Measurements from ENCODE around the gene ZIC2.

The ZIC2 gene

DNA sequence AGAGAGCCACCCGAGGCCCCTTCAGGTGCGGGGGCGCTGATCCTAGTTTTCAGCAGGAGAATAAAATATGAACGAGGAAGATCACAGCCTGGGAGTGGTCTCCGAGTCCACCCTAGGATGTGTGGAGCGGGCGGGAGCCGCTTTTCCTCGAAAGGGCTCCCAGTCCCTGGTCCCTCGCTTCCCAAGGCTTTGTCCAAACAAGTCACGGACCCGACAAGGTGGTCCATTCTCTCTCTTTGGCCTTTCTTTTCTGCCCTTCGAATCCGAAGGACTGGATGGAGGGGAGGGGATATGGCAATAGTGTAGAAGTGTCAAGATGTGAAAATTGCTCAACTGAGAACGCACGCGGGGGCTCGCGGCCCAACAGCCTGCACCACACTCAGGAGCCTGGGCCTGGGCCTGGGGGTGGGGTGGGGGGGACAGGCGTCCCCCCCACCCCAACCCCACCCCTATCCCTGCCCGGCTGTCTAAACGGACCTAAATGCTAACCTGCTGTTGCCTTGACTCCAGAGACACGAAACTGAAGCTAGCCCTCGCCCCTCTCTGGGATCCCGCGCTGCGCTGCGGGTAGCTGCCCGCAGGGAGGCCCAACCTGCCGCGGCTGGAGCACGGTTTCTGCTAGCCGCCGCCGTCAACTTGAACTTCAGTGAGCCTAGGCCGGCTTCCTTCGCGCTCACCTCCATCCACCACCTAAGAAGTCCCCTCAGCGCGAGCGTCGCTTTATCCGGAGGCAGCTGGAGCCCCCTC is 7.1 kb downstream of the ZIC2 start:
- DNase-seq, result no peak

DNA sequence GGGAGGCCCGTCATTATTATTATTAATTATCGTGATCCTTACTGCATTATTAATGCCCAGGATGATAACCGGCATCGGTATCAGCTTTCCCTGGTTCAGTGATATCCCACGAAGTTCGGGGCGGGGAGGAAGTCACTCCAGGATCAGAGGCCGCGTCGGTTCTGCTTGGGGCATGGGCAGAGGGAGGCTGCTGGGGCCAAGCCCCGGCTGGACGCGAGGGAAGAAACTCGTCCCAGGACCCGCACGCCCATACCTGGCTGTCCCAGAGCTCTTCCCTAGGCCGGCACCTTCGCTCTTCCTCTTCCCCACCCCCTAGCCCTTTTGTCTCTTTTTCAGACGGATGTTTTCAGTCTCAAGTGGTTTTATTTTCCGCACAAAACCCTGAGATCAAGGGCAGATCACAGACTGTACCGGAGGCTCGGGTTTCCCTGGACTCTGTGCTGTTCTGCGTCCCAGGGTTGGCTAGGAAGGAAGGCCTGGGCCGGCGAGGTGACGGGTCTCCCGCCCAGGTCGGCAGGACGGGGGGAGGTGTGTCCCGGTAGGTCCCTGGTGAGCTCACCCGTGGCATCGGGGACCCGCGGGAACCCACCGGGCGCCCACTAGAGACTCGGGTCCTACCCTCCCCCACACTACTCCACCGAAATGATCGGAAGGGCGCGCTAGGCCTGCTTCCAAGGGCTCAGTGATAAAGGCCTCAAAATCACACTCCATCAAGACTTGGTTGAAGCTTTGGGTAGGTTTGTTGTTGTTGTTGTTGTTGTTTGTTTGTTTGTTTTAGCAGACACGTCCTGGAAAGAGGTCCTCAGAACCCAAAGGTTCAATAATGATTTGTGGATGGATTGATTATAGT is 7.9 kb downstream of the ZIC2 start:
- DNase-seq, result no peak

DNA sequence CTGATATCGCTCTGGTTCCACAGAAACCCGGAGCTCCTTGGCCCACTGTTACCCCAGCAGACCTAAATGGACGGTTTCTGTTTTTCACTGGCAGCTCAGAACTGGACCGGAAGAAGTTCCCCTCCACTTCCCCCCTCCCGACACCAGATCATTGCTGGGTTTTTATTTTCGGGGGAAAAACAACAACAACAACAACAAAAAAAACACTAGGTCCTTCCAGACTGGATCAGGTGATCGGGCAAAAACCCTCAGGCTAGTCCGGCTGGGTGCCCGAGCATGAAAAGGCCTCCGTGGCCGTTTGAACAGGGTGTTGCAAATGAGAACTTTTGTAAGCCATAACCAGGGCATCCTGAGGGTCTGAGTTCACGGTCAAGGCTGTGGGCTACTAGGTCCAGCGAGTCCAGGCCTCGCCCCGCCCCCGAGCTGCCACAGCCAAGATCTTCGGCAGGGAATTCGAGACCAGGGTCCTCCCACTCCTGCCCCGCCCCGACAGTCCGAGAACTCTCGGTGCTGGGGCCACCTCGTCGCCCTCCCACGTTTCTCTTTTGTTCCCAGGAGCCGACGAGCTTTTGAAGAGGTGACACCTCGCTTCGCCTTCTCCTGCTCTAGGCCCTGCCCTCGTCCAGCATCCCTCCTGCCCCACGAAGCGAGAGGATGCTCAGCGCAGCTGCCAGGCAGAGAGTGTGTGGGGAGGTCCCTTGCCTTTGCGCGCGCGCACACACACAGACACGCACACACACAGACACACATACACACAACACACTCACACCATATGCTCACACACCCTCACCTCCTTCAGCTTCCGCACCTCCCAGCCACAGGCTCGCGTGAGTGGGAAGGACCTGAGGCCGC is 8.8 kb downstream of the ZIC2 start:
- DNase-seq, result no peak

DNA sequence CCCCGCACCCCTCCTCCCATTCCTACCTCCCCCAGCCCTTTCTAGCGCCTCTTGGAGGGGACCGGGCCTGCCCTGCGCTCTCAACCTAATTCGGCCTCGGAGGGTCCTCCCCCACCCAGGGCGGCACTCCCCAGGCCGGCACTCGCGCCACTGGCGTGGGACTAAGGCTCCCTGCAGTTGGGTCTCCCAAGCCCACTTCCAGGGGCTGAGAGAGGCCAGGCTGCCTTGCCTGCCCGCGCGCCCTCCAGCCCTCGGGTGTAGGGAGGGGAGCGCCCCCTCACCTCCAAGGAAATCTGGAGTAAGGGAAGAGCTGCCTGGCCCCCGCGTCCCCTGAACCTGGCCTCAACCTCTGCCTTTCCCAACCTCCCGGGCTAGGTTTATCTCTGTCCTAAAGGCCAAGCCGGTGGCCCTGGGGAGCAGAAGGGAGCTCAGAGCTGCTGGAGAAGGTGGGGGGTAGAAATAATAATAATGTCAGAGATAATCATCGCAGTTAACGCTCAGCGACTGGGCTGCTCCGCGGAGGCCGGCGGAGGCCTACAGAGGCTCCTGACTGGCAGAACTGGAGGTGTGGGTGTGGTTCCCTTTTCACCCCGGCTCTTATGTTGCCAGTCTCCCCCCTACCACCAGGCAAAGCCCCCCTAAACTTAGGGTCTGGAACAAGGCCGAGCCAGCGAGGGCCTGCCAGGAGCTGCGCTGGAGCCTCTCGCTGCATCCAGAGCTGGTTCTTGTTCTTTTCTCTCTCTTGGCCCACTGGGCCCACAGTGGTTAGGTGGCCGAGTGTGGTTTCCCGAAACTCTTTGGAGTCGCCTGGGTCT is 9.6 kb downstream of the ZIC2 start:
- no peak for DNase-seq

DNA sequence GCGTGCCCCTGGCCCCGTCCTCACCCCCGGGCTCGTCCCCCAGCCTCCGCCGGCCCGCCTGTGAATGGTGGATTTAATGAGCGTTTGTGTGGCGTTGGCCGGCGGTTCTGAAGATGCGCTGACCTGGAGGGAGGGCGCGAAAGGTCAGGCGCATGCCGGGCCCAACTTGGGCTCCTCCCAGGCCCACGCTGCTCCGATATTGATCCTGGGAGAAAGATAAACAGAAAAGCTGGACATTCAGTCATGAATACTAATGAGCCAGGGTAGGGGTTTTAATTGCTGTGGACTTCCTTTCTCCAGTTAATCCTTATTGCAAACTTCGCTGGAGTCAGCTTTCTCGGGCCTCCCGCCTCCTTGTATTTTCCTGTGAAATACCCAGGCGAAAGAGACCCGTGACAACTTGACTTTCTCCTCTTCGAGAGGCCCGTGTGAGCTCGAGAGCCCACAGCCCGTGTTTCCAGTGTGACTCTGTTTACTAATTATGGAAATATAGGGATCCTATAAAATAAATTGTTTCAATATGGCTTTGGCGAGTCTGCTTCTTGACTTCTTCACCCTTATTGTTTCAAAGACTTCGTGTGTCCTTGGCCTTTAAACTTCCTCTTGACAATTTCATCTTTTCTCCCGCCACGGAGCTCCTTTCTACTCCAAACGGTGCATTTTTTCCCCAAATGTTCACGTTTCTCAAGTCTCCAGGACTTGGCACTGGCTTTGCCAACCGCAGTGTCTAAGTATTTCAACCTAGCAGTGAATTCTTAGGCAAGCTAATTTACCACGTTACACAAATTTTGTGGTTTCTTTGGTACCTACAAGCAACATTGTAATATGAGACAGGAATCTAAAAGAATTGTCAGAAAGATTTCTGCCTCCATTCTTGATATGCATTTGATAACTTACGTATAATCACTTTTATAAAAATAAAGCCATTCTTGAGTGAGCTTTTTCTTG is 10.5 kb downstream of the ZIC2 start:
- no peak for DNase-seq

DNA sequence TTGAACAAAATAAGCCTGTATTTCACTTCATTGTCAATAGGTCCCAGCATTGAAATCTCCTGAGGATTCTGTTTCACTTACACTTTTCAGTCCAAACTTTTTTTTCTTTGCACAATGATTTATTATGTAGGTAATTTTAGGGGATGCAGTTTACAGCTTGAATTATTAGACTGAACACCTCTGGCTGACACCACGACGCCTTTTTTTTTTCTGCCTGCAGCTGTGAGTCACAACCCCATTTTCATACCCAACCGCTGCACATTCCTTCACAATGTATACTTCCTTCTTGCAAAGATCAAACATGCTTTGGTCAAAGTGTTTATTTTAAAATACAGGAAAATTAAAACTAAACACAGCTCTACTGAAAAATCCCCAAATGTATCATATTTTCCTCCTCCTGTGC is 11.4 kb downstream of the ZIC2 start:
- no peak for DNase-seq

DNA sequence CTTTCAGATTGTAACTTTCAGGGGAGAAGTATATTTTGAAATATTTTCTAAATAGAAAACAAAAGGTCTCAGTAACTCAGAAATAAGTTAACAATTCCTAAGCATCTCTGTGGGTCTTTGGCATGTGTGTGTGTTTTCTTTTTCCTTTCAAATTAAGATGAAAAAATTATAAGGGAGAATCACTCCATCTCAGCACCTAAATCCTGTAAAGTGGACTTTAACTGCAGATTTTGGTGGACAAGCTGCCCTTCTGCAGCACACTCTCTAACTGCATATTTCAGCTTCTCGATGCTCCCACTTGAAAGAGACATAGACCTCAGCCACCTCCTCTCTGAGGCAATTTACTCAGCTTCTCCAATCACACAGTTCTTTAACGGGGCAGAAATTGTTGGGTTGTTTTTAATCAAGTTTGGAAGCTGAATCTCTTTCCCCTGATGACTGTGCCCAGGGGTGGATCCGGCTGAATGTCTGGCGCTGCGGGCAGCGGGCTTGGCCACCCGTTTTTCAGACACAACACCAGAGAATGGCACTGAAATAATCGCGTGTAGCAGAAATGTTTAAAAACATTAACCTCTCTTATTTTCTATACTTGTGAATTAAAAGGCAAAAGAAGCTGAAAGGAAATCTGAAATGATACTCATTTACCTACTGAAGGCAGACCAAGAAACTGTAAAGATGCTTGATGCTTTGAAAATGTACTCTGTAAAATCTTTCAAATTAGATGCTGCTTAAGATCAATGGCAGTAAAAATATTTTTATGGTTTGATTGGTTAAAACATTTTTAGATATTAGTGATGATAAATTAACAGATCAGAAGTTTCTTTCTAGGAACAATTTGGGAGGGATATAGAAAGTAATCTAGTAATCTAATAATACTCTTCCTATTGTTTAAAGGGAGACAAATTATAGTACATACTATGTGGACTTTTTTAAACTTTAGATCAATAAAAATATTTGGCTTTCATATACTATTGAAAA is 12.4 kb downstream of the ZIC2 start:
- DNase-seq, result no peak

DNA sequence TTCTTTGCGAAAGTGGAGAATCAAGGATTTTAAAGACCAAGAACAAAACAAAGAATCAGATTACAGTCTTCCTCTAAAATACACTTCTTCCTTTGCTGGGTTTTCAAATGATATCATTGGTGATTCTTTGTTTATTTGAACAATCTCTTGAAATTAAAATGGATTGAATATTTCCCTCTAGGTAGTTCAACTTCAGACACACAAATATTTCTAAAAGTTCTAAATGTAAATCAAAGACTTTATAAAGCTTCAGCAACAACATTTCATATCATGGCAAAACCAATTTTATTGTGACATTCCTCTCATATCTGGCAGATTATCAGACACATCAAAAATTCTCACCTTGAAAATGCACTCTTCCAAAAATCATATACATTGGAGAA is 13.0 kb downstream of the ZIC2 start:
- no peak for DNase-seq

DNA sequence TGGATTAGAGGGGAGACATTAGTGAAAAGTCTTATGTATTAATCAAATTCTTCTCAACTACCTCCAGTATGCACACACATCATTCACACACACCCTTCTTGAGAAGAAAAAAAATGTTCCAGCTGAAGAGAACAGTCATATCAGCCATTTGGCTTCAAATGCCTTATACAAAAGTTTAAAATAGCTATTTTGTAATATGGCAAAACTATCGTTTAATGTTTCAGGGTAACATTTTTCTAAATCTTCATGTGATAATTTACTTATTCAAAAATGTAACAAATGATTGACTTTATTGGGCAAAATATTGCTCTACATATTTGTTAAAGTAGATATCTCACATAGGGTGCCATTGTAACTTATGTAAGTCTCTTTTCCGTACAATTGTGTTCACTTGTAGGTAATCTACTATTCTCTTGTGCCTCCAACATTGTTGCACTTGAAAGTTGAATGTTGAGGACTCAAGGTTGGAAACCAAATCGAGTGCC is 13.6 kb downstream of the ZIC2 start:
- DNase-seq, result no peak

DNA sequence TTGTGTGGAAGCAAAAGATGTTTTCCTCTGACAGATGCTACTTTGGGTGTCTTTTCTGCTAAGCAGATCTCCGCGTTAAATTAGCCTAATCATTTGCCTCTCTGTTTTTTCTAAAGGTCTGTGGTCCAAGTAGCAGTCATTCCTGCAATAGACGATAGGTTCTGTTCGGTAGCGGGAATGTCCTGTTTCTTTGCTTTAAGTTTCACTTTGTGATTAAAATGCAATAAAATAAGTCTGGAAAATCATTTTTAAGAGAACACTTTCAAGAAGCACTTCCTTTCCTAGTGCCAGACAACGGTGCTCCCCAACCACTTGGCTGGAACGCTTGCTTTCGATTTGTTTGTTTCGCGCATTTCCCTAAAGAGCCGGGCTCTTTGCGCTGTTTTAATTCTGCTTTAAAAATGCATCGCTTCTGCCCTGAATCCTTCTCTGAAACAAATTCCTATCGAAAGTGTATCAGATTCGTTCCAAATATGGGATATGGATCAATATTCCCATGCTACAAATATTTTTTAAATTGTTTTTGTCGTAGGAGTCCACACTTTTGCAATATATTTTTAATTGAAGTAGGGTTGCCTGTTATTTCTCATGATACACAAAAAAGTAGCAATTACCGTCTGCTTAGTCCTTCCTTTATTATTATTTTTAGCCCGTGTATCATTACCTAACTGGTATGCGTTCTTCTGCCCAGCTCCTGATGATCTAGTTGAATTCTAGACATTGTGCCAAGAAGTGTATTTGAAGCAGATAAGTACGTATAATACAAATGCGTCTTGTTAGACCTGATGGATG is 14.2 kb downstream of the ZIC2 start:
- no peak for DNase-seq

DNA sequence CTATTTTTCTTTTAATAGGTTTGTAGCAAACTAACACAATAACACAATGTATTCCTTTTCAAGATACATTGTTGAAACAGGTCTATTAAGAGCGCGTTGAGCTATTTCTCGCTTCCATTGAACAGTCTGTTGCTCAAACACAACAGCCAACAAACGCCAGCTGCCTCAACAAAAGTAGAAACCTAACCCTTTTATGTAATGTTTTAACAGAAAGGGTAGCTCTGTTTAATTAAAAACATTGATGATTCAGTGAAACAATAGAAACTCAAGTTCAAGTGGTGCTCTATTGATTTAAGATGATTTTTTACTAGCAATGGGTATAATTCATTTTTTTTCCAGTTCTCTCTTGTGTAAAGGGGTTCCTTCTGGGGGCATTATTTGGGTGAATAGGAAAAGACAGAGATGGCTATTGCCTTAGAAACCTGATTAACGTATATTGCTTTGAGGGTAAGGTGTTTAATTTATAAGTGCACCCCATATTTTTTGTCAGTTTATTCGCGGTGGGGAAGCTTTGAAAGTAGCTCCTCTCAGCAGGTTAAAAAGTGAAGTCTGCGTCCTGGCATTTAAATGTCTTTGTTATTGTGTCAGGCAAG is 14.9 kb downstream of the ZIC2 start:
- no peak for DNase-seq

DNA sequence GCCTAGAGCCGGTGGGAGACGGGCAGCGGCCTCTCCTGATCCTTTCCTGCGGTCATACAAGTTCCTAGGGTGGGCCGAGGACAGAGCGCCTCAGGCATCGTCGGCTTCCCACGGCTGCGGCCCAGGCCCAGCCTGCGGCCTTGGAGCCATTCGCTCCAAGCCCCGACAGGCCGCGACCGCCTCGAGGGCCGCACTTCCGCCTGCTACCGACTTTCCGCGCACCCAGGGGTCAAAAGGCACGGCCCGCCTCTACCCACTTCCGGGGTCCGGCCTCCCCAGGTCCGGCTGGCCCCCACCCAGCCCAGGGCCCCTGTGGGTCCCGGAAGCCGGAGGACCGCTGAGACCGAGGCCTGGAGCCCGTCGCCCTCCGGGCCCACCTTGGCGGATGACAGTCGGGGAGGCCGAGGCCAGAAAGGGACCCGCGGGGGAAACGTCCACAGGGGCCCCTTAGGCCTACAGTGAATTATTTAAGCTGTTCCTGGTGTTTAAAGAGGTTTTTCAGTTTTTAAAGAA is 16.2 kb downstream of the ZIC2 start:
- no peak for DNase-seq

DNA sequence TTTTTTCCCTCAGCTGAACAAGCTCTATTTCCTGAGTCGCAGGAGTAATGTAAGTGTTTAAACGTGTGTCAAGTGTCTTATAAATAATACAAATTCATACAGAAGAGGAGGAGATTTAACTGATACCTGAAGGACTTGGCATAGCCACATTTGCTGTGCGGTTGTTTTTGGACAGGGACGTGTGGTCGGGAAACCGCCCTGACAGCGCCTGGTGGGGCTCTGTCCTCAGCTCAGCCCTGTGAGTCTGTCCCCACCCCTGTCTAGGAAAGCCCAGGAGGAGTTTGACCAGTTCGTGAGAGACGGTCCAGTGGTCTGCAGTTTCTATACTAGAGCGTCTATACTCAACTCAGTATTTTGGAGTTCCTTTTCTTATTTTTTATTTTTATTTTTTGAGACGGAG is 16.7 kb downstream of the ZIC2 start:
- DNase-seq, result no peak

DNA sequence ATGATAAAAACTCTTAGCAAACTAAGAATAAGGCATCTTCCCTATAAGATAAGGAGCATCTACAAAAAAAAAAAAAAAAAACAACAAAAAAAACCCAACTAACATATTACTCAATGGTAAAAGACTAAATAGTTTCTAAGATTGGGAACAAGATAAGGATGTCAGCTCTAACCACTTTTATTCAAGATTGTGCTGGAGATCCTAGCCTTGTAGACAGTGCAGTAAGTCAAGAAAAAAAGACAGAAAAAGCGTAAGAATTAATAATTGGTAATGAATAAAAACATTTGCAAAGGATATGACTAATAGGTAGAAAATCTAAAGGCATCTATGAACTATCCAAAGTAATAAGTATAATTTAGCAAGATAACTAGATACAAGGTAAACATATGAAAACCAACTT is 33.0 kb downstream of the ZIC2 start:
- no peak for DNase-seq

DNA sequence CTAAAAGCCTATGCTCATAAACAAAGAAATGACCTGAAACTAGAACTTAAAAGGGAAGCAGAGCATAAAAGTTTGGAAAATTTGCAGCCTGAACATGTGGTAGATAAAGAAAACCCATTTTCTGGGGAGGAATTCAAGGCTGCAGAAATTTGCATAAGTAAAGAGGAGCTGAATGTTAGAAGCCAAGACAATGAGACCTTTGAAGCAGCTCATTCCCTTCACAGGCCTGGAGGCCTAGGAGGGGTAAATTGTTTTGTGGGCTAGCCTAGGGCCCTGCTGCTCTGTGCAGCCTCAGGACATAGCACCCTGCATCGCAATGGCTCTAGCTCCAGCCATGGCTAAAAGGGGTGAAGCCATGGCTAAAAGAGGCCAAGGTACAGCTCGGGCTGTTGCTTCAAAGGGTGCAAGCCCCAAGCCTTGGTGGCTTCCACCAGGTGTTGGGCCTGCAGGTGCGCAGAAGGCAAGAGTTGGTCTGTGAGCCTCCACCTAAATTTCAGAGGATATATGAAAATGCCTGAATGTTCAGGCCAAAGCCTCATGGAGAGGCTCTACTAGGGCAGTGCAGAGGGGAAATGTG is 38.3 kb downstream of the ZIC2 start:
- no peak for DNase-seq

DNA sequence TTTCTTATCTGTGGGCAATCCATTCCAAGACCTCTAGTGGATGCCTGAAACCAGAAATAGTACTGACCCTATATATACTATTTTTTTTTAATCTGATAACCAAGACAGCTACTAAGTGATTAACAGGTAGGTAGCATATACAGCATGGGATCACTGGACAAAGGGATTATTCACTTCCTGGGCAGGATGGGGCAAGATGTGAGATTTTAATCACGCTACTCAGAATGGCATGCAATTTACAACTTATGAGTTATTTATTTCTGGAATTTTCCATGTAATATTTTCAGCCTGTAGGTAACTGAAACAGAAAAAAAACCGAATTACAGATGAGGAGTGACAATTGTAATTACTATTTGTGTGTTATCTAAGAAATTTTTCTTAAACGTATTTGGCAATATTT is 41.2 kb downstream of the ZIC2 start:
- DNase-seq, result no peak

DNA sequence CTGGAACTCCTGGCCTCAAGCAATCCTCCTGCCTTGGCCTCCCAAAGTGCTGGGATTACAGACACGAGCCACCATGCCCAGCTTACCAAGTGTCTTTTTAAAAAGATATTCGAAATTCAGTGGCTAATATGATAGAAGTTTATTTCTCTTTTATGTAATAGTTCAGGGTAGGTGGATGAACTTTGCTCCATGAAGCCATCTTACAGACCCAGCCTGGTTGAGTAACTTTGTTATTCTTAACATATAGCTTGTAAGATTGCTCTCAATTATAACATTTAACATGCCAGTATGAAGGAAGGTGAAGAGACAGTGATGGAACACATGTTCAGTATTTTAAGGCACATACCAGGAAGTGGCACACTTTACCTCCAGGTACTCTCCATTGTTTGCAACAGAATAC is 42.4 kb downstream of the ZIC2 start:
- DNase-seq, result no peak

DNA sequence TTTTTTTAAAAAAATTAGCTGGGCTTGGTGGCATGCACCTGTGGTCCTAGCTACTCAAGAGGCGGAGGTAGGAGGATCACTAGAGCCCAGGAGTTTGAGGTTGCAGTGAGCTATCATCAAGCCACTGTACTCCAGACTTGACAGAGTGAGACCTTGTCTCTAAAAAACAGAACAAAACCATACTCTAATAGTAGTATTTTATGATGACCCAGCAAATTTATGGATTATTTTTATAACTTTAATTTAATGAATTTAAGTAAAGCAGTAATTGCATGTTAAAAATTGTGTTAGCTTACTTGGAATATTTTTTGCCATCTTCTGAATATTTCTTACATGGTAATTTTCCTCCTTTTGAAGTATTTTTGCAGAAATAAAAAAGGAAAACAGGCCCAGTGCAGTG is 48.3 kb downstream of the ZIC2 start:
- no peak for DNase-seq
